Stimulated activated CD8-positive, alpha-beta memory T cell treated with anti-CD3 and anti-CD28 coated beads, Interleukin-7, amount 100 ng/mL, for 48 hours (primary cell): ENCODE data around the gene FURIN.
"Not testable (repeated sequence)": the region's sequence is repeated elsewhere in the genome, so short reads cannot be mapped to it uniquely, and the experiment has no call there.

Experiments used
- DNase-seq, 2 donors: peaks; one replicate each; pipeline ENCODE4 v3.0.0-alpha.2; 2020; ENCODE audit warnings: low read depth in 1 of 2; ENCODE audit errors: extremely low read depth in 1 of 2

FURIN gene

GRCh38 chr15:90840954-90841353 lies 27.4 kb upstream of the FURIN start:
- no peak for DNase-seq

DNA sequence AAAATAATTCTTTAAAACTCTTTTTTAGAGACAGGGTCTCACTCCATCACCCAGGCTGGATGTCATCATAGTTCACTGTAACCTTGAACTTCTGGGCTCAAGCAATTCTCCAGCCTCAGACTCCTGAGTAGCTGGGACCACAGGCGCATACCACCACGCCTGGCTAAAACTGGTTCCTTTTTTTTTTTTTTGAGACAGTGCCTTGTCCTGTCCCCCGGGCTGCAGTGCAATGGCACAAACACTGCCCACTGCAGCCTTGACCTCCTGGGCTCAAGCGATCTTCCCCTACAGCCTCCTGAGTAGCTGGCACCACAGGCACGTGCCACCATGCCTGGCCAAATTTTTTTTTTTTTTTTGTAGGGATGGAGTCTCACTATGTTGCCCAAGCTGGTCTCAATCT lies 23.7 kb upstream of the FURIN start:
- DNase-seq, result no peak

DNA sequence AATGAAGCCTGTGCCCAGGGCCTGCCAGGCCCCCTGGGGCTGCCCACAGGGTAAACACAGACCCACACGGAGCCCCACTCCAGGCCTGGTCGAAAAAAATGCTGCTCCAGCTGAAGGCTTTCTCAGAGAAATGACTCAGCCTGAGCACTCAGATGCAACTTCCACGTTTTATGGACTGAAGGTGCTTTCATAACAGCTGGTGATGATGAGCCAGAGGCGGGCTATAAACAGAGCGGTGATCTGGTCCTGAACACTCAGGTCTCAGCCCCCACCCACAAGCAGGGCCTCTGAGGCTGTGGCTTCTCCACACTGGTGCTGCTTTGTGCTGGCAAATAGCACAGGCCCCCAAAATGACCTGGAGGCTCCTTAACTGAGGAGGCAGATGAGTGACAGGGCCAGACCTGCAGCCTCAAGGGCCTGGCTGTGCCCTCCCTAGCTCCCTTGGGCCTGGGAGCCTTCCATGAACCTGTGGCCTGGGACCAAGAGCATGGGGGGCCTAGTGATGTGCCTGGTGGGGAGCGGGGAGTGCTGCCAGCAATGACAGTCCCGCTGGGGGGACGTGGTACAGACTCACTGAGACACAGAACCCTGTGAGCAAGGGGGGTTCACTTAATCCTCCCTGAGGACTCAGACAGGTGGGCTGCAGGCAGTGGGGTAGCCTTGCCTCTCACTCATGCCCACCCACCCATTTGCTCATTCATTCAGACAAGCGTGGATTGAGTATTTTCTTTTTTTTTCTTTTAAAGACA lies 23.0 kb upstream of the FURIN start:
- DNase-seq, result peak in 1 of 2 donors; percentile 86

DNA sequence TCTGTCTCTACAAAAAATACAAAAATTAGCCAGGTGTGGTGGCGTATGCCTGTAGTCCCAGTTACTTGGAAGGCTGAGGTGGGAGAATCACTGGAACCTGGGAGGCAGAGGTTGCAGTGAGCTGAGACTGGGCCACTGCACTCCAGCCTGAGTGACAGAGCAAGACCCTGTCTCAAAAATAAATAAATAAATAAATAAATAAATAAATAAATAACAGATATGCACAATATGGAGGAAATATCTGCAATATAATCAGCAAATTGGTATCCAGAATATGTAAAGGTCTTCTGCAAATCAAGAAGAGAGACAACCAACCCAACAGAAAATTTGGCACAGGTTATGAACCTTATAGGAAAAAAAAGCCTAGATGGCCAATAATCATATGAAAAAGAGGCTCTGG lies 19.0 kb upstream of the FURIN start:
- DNase-seq, result not testable (repeated sequence)

DNA sequence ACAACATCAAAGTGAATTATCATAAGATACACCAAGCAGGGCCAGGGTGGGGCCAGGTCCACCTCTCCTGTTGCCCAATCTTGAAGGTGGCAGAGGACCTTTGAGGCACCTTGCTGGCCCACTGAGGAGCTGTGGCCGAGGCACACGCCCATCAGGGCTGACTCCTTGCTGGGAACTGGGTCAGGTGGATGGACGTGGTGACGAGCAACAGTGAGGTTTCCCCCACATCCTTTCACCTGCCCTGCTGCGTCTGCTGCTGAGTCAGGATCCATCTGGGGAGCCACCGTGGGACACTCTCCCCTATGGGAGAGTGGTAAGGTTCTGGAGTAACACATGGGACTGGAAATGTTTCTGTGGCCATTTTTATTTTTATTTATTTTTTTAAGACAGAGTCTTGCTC lies 17.3 kb upstream of the FURIN start:
- DNase-seq, result no peak

DNA sequence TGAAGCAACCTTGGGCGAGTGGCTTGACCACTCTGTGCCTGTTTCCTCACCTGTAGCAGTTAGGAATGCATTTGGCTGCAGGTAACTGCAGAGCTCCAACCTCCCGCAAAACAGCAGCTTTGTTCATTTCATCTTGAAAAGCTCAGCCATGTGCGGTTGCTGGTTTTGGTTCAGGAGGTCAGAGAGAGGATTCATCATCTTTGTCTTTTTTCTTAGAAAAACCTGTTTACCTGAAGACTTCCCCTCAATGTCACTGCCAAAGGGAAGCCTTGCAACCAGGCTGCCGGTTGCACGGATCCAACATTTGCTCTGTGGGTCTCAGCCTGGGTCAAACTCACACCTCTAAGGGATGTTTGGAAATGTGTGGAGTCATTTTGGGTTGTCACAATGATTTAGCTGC lies 16.4 kb upstream of the FURIN start:
- no peak for DNase-seq

- DNase-seq, result no peak
These were observed 13.2 kb upstream of the FURIN start for GRCh38 chr15:90855139-90855538.

DNA sequence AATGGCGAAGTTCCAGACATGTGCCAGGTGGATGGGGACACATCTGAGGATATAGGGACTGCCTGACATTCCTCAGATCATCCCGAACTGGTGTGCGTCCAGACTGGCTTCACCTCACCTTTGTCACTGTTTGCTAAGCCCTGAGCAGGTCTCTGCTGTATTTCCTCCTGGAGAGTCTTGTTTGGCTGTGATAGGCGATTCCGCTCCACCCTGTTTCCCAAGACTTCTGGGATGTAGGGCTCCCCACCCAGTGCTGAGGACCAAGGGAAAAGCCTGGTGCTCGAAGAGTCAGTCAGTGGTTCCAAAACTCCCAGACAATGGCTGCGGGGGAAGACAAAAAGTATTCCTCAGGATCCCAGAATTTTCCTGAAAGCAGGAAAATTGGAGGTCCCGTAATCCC lies 11.1 kb upstream of the FURIN start:
- DNase-seq, result no peak

- no peak for DNase-seq
These were observed 10.4 kb upstream of the FURIN start for GRCh38 chr15:90857883-90858443.

- DNase-seq, result no peak
These were observed 8.9 kb upstream of the FURIN start for GRCh38 chr15:90859234-90860131.

- DNase-seq, result no peak
These were observed 7.9 kb upstream of the FURIN start for GRCh38 chr15:90860450-90860849.

- DNase-seq, result no peak
These were observed 7.3 kb upstream of the FURIN start for GRCh38 chr15:90860942-90861675.

GRCh38 chr15:90862487-90862886 lies 5.9 kb upstream of the FURIN start:
- no peak for DNase-seq

DNA sequence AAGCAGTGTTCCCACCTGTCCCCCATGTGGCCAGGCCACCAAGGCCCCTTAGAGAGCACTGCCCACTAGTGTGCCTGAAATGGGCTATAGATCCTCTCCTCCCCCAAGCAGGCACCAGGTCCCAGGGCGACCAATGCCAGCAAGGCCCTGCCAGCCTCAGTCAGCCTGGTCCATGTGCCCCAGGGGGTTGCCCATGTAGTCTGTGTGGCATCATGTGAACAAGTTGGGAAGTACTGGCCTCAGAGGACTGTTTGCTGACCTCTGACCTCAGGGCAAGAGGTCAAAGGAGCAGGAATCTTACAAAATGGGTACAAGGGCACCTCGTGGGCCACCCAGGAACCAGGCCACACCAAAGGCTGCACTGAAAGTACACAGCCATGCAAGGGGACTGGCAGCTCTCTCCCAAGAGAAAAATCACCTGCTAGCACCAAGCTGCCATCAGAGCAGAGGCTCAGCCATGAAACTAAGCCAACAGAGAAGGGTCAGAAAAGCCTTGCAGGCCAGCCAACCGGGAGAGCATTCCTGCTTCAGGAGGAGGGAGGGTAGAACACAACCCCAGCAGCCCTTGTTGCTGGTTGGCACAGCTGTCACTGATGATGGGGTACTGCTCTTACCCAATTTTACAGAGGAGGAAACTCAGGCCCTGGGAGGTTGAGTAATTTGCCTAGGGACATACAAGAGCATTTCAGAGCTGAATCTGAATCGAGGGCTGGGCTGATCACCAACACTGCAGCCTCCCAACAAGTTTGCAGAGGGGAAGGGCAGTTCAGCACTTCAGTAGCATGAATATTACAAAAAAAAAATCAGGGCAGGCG lies 5.2 kb upstream of the FURIN start:
- DNase-seq, result no peak

DNA sequence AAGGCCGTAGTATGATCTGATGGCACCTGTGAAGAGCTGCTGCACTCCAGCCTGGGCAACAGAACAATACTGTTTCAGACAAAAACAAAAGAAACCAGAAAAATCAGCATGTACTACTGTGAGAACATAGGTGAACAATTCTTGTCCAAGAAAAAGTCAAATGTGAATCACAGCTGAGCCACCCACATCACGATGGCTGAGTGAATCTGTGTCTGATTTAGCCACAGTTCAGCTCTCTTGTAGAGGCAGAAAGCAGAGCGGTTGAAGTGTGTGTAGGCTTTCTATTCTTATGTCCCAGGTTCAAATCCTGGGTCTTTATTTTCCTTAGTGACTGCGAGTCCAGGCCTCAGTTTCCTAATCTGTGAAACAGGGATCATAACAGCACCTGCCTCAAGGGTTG lies 4.4 kb upstream of the FURIN start:
- DNase-seq, result no peak

GRCh38 chr15:90864507-90864906 lies 3.9 kb upstream of the FURIN start:
- DNase-seq, result no peak

DNA sequence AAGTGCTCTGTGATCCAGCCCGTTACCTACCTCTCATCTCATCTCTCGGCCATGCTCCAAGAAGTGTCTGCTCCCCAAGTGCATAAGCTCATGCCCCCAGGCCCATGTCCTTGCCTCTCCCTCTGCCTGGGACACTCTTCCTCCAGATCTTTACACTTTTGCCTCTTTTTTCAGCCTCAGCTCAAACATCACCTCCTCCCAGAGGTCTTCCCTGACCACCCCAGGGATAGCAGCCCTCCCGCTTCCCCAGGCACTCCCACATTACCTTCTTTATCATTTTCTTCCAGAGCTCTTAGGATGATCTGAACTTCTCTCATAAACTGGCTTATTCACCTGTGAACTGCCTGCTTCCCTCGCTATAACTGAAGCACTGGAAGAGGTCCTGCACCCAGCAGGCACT lies 2.7 kb upstream of the FURIN start:
- DNase-seq, result no peak

GRCh38 chr15:90866161-90866715 lies 2.1 kb upstream of the FURIN start:
- DNase-seq, result no peak

DNA sequence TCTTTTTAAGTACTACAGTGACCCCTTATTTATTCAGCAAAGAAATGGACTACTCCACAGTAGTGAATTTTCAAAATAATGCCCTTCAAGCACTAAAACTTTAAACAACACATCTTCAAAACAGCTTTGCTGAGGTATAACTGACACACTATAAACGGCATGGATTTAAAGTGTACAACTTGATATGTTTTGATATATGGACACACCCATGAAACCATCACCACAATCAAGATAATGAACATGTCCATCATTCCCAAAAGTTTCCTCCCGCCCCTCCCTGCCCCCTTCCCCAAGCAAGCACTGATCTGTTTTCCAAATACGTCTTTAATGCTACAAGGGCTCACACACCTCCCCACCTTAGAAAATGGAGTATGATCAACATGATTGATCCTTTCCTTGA lies 1.6 kb upstream of the FURIN start:
- no peak for DNase-seq

DNA sequence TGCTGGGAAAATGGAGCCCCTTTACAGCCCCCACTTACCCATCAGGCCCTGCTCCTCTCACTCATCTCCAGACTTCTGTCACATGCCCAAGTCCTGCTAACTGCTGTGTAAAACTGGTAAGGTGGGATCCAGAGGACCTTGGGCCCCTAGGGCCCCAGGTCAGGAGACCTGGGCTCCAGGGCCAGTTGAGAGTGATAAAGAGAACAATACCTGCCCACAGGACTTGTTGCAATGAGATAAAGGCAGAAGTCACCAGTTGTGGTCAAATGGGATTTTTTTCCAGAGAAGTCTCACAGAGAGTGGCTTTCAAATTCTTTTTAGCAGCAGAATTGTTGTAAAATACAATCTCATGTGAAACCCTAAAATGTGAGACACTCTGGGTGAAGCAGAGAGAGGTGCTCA lies 753 bp downstream of the FURIN start:
- no peak for DNase-seq
